Erythroblast (primary cell): ENCODE data around the gene NLRC5.

Source experiments
- DNase-seq, 2 experiments: peaks; one replicate each; lab custom pipeline; 2025; lab: John Stamatoyannopoulos, UW
- GATA1 ChIP-seq: IDR thresholded peaks from 2 replicates; pipeline ENCODE4 v1.6.1; 2011; ENCODE audit warnings: low read depth, mild to moderate bottlenecking, control low read depth, low read length, moderate library complexity
- POLR2A ChIP-seq: IDR thresholded peaks from 2 replicates; pipeline ENCODE4 v1.6.1; 2011; ENCODE audit warnings: mild to moderate bottlenecking, low read length

Gene NLRC5

DNA sequence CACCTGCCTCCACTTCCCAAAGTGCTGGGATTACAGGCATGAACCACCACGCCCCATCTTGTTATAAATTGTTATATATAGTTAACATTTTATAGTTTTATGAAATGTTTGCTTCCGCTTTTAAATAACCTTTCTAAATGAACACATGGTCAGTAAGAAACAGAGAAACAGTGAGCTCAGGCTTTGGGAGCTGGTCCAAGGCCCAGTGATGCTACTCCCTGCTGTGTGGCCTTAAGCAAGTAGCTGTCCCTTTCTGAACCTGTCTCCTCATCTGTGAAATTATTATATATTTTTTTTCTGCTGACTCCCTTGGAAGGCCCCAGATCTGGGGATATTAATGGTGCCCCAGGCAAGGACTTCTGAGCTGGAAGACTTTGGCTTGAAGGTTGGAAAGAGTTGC, 122.1 kb downstream of the NLRC5 start:
- DNase-seq = no peak
- TF ChIP-seq POLR2A = no peak
- no peak for TF ChIP-seq GATA1

DNA sequence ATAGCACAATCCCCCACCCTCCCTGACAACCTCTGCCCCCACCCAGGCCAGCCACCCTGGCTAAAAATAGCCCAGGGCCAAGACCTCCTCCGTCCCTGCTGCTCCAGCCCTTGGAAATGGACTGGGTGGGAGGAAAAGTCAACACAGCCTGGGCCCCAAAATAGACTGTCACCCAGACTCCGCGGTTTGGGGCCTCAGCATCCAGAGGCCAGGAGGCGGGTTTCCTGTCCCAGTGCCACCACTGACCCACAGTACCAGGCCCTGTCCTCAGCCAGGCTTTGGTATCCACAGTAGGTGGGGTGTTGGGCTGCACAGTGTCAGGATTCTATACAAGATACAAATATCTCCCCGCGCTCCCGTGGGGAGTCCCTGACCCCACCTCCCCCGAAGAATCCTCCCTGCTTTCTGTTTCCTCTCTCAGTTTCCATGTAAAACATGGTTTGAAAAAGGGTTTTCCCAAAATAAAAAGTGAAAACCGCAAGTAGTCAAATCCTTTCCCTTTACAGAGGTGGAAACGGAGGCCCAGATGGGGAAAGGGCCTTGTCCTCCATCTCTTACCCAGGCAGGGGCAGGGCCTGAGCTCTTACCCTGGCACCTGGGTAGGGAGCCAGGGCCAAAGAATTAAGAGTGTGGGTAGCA, 123.2 kb downstream of the NLRC5 start:
- TF ChIP-seq GATA1 (no peak), POLR2A (no peak)
- DNase-seq = no peak

DNA sequence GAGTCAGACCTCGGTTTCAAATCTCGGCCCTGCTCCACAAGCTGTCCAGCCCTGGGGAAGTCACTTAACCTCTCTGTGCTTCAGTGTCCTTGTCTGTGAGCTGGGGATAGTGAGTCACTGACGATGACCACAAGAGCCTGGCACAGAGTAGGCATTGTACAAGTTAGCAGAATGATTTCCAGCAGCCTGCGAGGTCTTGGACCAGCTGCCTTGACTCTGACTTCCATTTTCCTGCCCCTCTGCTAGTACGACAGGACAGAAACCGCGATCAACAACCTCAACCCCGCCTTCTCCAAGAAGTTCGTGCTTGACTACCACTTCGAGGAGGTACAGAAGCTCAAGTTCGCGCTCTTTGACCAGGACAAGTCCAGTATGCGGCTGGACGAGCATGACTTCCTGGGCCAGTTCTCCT, 123.7 kb downstream of the NLRC5 start:
- no peak for TF ChIP-seq GATA1
- no peak for TF ChIP-seq POLR2A
- DNase-seq = no peak

GRCh38 chr16:57113664-57114063, 124.3 kb downstream of the NLRC5 start:
- DNase-seq = no peak
- TF ChIP-seq GATA1 (no peak), POLR2A (no peak)

DNA sequence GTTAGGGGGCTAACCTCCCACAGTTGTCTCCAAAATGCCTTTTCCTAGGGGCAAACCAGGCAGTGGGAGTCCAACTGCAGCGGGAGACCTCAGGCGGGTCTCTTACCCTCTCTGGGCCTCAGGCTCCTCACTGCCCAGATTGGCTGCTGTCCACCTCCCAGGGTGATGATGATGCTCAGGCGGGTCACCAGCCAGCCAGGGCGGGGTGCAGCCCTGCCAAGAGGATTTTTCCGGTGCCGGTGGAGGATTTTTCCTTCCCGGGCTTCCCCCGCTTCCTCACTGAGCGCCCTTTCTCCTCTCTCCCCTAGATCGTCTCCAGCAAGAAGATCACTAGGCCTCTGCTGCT, 125.8 kb downstream of the NLRC5 start:
- TF ChIP-seq GATA1 (no peak), POLR2A (no peak)
- DNase-seq = no peak

DNA sequence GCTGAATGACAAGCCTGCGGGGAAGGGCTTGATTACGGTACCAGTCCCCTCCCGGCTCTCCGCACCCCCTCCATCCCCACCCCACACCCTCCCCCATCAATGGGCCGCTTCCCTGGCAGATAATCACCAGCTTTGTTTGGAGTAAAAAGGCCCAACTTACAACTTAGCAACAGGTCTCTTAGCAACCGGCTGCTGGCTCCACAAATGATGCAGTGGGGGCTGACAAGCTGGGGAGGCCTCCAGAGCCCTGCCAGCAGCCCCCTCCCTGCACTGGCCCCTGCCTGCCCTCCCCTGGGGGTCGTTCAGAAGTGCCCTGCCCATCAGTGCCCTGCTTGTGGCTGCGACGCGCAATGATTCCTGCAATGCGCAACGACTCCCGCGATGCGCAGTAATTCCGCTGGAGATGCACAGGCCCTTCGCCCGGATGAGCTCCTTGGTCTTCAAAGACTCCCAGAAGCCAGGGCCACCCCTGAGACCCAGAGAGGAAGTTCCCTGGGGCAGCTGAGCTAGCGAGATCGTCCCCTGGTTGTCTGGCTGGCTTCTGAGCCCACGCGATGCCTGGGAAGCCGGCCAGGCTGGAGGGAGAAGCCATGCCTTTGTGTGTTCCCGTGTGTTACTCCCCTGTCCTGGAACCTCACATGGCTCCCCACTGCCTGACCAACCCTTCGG, 126.3 kb downstream of the NLRC5 start:
- DNase-seq = no peak
- TF ChIP-seq GATA1 (no peak), POLR2A (no peak)

DNA sequence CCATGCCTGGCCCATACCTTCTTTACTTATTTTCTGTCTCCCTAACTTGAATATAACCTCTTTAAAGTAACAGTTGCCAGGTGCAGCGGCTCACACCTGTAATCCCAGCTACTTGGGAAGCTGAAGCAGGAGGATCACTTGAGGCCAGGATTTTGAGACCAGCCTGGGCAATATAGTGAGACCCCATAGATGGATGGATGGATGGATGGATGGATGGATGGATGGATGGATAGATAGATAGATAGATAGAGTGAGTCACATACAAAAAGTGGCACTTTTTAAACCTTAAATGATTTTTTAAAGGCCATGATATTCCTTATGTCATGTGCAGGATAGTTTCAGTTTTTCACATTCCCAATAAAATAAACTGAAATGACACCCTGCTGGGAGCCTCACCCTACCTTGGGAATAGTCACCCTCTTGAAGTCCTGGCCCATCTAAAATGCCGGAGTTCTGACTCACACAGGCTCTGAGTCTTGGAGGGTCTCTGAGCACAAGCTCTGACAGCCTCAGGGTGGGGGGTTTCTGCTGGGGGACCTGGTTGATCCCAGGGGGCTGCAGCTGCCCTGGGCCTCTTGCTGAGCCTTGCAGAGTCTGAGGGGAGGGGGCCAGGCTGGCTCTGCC, 129.2 kb downstream of the NLRC5 start:
- TF ChIP-seq POLR2A = no peak
- no peak for TF ChIP-seq GATA1
- DNase-seq = no peak

DNA sequence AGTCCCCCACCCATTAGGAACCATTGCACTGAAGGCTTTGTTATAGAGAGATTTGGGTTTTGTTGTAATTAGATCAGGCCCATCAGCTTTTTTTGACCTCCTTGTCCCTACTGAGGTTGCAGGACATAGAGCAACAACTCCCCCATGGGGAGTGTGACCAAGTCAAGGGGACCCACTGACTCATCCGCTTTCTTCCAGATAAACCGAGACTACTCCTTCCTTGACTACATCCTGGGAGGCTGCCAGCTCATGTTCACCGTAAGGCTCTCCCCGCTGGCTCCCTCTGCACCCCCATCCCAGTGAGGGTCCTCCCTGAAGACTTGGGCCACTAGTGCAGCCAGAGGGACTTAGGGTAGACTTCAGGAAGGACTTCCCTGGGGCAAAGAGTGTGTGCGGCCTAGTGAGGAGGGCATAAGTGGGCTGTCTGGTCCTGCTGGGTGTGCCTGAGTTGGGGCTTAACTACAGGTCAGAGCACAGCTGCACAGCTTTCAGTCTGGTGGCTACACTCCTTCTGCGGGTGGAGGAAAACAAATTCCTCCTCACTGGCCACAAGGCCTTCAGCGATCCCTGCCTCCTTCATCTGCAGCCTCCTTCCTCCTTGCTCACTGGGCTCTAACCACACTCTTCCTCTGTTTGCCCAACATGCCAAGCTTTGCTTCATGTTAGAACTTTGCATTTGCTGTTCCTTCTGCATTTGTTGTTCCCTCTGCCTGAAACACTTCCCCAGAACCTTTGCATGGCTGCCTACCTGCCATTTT, 134.0 kb downstream of the NLRC5 start:
- no peak for DNase-seq
- TF ChIP-seq POLR2A (no peak), GATA1 (no peak)

GRCh38 chr16:57123974-57124674, 134.8 kb downstream of the NLRC5 start:
- TF ChIP-seq GATA1 (no peak), POLR2A (no peak)
- no peak for DNase-seq

DNA sequence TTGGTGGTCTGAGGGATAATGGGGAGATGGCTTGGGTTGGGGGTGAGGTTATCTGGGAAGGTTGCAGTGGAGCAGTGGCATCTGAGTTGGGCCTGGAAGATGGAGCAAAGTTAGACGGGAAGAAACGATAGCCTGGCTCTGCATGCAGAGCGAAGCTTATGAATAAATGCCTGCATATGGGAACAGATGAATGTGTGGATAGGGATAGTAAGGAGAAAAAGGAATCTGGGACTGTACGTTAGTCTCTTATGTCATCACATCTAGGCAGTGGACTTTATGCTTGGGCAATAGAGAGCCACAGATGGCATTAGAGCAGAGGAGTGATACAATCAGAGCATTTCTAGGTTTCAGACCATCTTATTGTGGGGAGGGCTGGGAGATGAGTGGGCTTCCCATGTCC, 136.0 kb downstream of the NLRC5 start:
- TF ChIP-seq GATA1 (no peak), POLR2A (no peak)
- DNase-seq = no peak

GRCh38 chr16:57125969-57126368, 136.6 kb downstream of the NLRC5 start:
- DNase-seq = no peak
- TF ChIP-seq GATA1 = no peak
- TF ChIP-seq POLR2A = no peak

DNA sequence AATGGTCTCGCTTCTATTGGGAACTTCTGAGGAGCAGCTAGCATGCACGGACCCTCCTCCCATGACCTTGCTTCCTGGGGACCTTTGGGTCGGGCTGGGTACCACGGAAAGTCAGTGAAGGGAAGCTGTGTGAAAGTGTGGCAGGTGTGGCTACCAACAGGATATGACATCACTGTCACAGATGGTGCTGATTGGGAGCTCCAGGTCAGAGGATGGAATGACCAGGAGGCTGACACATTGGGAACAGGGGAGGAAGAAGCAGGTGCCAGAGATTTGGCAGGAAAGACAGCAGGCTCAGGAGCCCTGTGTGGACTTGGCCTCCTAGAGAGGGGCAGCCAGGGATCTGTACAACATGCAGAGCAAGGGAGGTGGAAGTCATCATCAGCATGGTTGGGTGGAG, 137.1 kb downstream of the NLRC5 start:
- TF ChIP-seq GATA1 (no peak), POLR2A (no peak)
- DNase-seq = no peak

DNA sequence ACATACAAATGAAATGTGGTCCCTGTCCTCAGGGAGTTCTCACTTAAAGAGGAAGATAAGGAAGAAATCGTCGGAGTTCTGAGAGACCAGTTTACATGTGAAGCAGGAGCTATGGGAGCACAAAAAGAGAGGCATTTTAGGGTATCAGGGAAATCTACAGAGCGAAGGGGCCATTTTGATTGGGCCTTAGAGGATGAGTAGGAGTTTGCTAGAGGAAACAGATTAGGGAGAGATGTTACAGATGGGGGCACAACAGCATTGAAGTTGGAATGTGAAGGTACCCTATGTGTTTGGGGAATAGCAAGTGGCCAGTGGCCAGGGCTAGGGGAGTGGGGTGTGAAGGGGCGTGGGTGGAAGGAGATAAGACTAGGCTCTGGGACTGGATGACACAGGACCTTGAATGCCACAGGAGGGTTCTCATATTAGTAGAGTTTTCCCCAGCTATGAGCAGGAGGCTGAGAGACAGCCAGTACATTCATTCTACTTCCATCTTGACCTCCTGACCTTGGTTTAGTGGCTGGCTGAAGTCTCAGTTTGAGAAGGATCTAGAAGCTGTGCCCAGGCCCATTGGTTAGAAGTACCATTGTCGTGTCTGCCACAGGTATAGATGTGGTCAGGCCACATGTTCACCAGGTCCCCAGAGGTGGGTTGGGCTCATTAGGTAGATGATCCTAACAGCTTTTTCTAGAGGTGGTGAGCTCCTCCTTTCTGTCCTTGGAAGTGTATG, 137.8 kb downstream of the NLRC5 start:
- no peak for TF ChIP-seq GATA1
- DNase-seq = no peak
